SK-N-SH (cell line): Measurements from ENCODE around the gene MMP21. TPM values are rescaled to one million over a fixed set of nuclear protein-coding genes. Genes with fewer than 3 reads are reported as not detected.

Experiments used
- CTCF ChIA-PET: fragments of 300-600, 350-600 bp; formaldehyde crosslinking; extraction: SDS; loops from one replicate; lab custom pipeline; 2021; lab: Yijun Ruan, JAX
- POLR2A ChIA-PET: fragments of 350-600 bp; sonication (Branson Sonifier 250); formaldehyde crosslinking; extraction: SDS; loops from one replicate; lab custom pipeline; 2020; ENCODE audit warnings: antibody characterized with exemption, inconsistent platforms; lab: Yijun Ruan, JAX
- DNase-seq: peaks from one replicate; pipeline ENCODE4 v3.0.0; 2012
- H2AFZ ChIP-seq: fragments of 200-600 bp; sonication (generic); 2 replicates; pipeline ENCODE4 v1.8.1; 2016; ENCODE audit warnings: antibody characterized with exemption, mild to moderate bottlenecking, low read depth
- H3F3A ChIP-seq: fragments of 200-600 bp; sonication (generic); replicated peaks from 2 replicates; pipeline ENCODE3; 2016; ENCODE audit warnings: antibody characterized with exemption, mild to moderate bottlenecking; ENCODE audit not compliant: insufficient read depth
- H3K27ac ChIP-seq, 2 experiments: fragments of 200-500 bp in 1 of 2; fragments of 200-600 bp in 1 of 2; sonication (Bioruptor generic) in 1 of 2; sonication (generic), shearing (Covaris generic) in 1 of 2; 2 replicates each; pipeline versions ENCODE4 v1.5.1 to v1.6.1; 2014 to 2016; ENCODE audit warnings: low read depth in 2 of 2, inconsistent platforms in 1 of 2, low read length in 1 of 2, mild to moderate bottlenecking in 1 of 2, mixed read lengths in 1 of 2
- H3K27me3 ChIP-seq: fragments of 200-600 bp; sonication (generic), shearing (Covaris generic); 2 replicates; pipeline ENCODE4 v1.6.1; 2016; ENCODE audit warnings: mixed run types; ENCODE audit not compliant: insufficient read depth
- H3K36me3 ChIP-seq, 2 experiments: fragments of 200-500 bp in 1 of 2; fragments of 200-600 bp in 1 of 2; sonication (Bioruptor generic) in 1 of 2; sonication (generic) in 1 of 2; replicated peaks in 1 of 2; 2 replicates each; pipeline versions ENCODE3 to v1.5.1; 2014 to 2016; ENCODE audit warnings: low read length in 1 of 2, mild to moderate bottlenecking in 1 of 2; ENCODE audit not compliant: insufficient read depth in 2 of 2, control insufficient read depth in 1 of 2
- H3K4me1 ChIP-seq, 2 experiments: fragments of 200-500 bp in 1 of 2; fragments of 200-600 bp in 1 of 2; sonication (Bioruptor generic) in 1 of 2; sonication (generic), shearing (Covaris generic) in 1 of 2; 2 replicates each; pipeline versions ENCODE4 v1.5.1 to v1.6.1; 2014 to 2016; ENCODE audit warnings: low read depth in 1 of 2, low read length in 1 of 2, mixed run types in 1 of 2; ENCODE audit not compliant: insufficient read depth in 2 of 2, control insufficient read depth in 1 of 2
- H3K4me2 ChIP-seq: fragments of 200-600 bp; sonication (generic), shearing (Covaris generic); 2 replicates; pipeline ENCODE4 v1.6.1; 2017; ENCODE audit warnings: mixed run types
- H3K4me3 ChIP-seq, 2 experiments: fragments of 200-500 bp in 1 of 2; fragments of 200-600 bp in 1 of 2; sonication (Bioruptor generic) in 1 of 2; sonication (generic), shearing (Covaris generic) in 1 of 2; 2 replicates each; pipeline versions ENCODE4 v1.5.1 to v1.8.1; 2014 to 2016; ENCODE audit warnings: low read depth in 2 of 2, inconsistent platforms in 1 of 2, low read length in 1 of 2, mild to moderate bottlenecking in 1 of 2, mixed read lengths in 1 of 2, moderate library complexity in 1 of 2
- H3K79me2 ChIP-seq: fragments of 200-600 bp; sonication (generic); 2 replicates; pipeline ENCODE4 v1.8.1; 2017; ENCODE audit warnings: mild to moderate bottlenecking; ENCODE audit not compliant: insufficient read depth
- H3K9ac ChIP-seq: fragments of 200-600 bp; sonication (generic); 2 replicates; pipeline ENCODE4 v1.6.1; 2017; ENCODE audit warnings: mixed run types
- H3K9me2 ChIP-seq: fragments of 200-600 bp; sonication (generic); 2 replicates; pipeline ENCODE4 v1.6.1; 2017; ENCODE audit warnings: mixed run types
- H3K9me3 ChIP-seq: fragments of 200-600 bp; sonication (generic); 2 replicates; pipeline ENCODE4 v1.6.1; 2017; ENCODE audit warnings: mixed run types, mild to moderate bottlenecking, moderate library complexity
- H4K20me1 ChIP-seq: fragments of 200-600 bp; sonication (generic); 2 replicates; pipeline ENCODE4 v1.6.1; 2017; ENCODE audit warnings: mild to moderate bottlenecking, mixed run types; ENCODE audit not compliant: insufficient read depth
- ELF1 ChIP-seq: IDR thresholded peaks from 2 replicates; pipeline ENCODE4 v1.4.0; 2012
- EP300 ChIP-seq, 2 experiments: IDR thresholded peaks; 2 replicates each; pipeline versions ENCODE4 v1.4.0 to v1.6.1; 2012; ENCODE audit warnings: borderline replicate concordance in 1 of 2, low read depth in 1 of 2, low read length in 1 of 2
- EZH2phosphoT487 ChIP-seq: fragments of 200-600 bp; sonication (generic); IDR thresholded peaks from 2 replicates; pipeline ENCODE4 v1.6.1; 2017; ENCODE audit warnings: low read depth, mixed run types, mild to moderate bottlenecking, antibody characterized with exemption, moderate library complexity, borderline replicate concordance
- FOSL2 ChIP-seq: IDR thresholded peaks from 2 replicates; pipeline ENCODE4 v1.4.0; 2012; ENCODE audit warnings: low read depth, mild to moderate bottlenecking, moderate library complexity, borderline replicate concordance
- FOXJ3 ChIP-seq: sonication (generic); formaldehyde crosslinking; IDR thresholded peaks from 2 replicates; pipeline ENCODE4 v1.5.1; 2020; ENCODE audit warnings: mild to moderate bottlenecking, missing genetic modification reagents
- GABPA ChIP-seq: IDR thresholded peaks from 2 replicates; pipeline ENCODE4 v1.4.0; 2012; ENCODE audit warnings: low read depth, mild to moderate bottlenecking
- GATA2 ChIP-seq: sonication (generic); formaldehyde crosslinking; IDR thresholded peaks from 2 replicates; pipeline ENCODE4 v1.5.0; 2020; ENCODE audit warnings: mild to moderate bottlenecking, missing genetic modification reagents
- JUND ChIP-seq: IDR thresholded peaks from 2 replicates; pipeline ENCODE4 v1.4.0; 2012
- MXI1 ChIP-seq: IDR thresholded peaks from 2 replicates; pipeline ENCODE4 v1.6.1; 2012; ENCODE audit warnings: mild to moderate bottlenecking, low read depth, low read length, improper control_type of control experiment
- NFIC ChIP-seq: IDR thresholded peaks from 2 replicates; pipeline ENCODE4 v1.4.0; 2012; ENCODE audit warnings: borderline replicate concordance
- NRF1 ChIP-seq: IDR thresholded peaks from 2 replicates; pipeline ENCODE4 v1.6.1; 2012; ENCODE audit warnings: low read depth, mild to moderate bottlenecking, low read length
- POLR2AphosphoS5 ChIP-seq: IDR thresholded peaks from 2 replicates; pipeline ENCODE4 v1.6.1; 2012; ENCODE audit warnings: low read depth, low read length
- RFX5 ChIP-seq: IDR thresholded peaks from 2 replicates; pipeline ENCODE4 v1.6.1; 2012; ENCODE audit warnings: mild to moderate bottlenecking, improper control_type of control experiment, low read length
- RXRA ChIP-seq: IDR thresholded peaks from 2 replicates; pipeline ENCODE4 v1.4.0; 2012; ENCODE audit warnings: low read depth, mild to moderate bottlenecking, borderline replicate concordance
- SIN3A ChIP-seq: IDR thresholded peaks from 2 replicates; pipeline ENCODE4 v1.6.1; 2012; ENCODE audit warnings: low read depth, mild to moderate bottlenecking, low read length, moderate library complexity, borderline replicate concordance
- SMC3 ChIP-seq: IDR thresholded peaks from 2 replicates; pipeline ENCODE4 v1.6.1; 2012; ENCODE audit warnings: low read depth, low read length, improper control_type of control experiment
- TAF1 ChIP-seq: IDR thresholded peaks from 2 replicates; pipeline ENCODE4 v1.6.1; 2012; ENCODE audit warnings: low read depth, mild to moderate bottlenecking, low read length, moderate library complexity, borderline replicate concordance
- TEAD4 ChIP-seq: IDR thresholded peaks from 2 replicates; pipeline ENCODE4 v1.4.0; 2012; ENCODE audit warnings: mild to moderate bottlenecking, borderline replicate concordance; ENCODE audit not compliant: insufficient read depth
- WGBS: methylation state at CpG from one replicate; pipeline ENCODE4 v1.1.6; 2017; ENCODE audit warnings: low lambda C conversion rate; 5-methylcytosine and 5-hydroxymethylcytosine counted together
- polyA plus RNA-seq, 3 experiments: library from polyadenylated mRNA; depleted of rRNA; stranded (reverse); fragments of >200 nt; gene quantifications; 2 replicates each; pipeline ENCODE4 v1.2.3, GENCODE V29; 2012
- TF ChIP-seq, protein P1 (sequence below): fragments of 150-350 bp; IDR thresholded peaks from 2 replicates; pipeline ENCODE4 v1.6.1; 2017; ENCODE audit warnings: antibody characterized with exemption, low read length, low read depth, borderline replicate concordance
- TF ChIP-seq, protein P2 (sequence below): fragments of 200-600 bp; sonication (generic); IDR thresholded peaks from 2 replicates; pipeline ENCODE4 v1.6.1; 2017; ENCODE audit warnings: antibody characterized with exemption, mild to moderate bottlenecking, moderate library complexity

The MMP21 gene
- polyA plus RNA-seq, 1 of the 3 experiments (the other 2 are of a cell fraction), result 0.02 TPM

DNA sequence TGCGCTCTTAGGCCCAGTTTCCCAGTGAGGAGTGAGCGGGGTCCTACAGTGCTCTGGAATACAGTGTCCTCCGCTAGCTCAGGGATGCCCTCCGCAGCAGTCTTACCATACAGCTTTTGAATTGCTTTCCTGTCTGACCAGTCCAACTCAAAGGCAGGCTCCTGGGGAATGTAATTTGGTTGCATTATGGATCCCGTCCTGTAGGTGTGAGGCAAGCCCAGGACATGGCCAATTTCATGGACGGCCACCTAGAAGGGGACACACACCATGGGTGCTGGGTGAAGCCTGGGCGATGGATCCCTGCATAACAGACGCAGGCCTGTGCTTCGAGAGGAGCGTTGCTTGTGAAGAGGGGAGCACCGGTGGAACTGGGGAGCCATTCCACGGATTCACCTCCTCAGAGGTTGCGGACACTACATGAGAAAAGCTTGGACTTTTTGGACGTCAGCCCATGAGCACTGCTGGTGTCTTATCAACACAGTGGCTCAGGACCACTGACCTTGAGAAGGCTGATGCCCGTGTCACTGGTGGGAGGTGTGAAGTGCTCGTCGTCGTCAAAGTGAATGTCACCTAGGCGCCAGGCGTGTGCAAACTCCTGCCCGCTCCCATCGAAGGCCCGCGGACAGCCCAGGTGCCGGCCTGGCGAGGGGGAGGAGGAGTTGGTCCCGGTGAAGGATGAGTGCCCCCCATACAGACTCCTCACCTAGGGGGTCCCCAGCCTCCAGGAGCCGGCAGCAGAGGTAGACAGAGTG lies 3.3 kb downstream of the MMP21 start:
- Histone ChIP-seq H3K27me3 (no peaks in the 10 kb centered on the region), H3F3A (no peaks in the 10 kb centered on the region), H3K36me3 (peaks cover 4% of the 10 kb centered on the region in 2 experiments), H3K9ac (no peak overlapping the region), H4K20me1 (no peaks in the 10 kb centered on the region), H3K9me3 (no peaks in the 10 kb centered on the region), H3K4me3 (no peak overlapping the region), H2AFZ (no peak overlapping the region), H3K79me2 (no peaks in the 10 kb centered on the region), H3K4me2 (no peak overlapping the region), H3K9me2 (no peaks in the 10 kb centered on the region), H3K27ac (no peak overlapping the region), H3K4me1 (no peaks in the 10 kb centered on the region)
- ChIA-PET POLR2A (no interaction called here), CTCF (interaction anchor here (1.0 kb wide), 1 partner anchor 51 kb away, joined by 3 read pairs; the partner anchor contains the start of genes BCCIP and UROS)
- no peak for DNase-seq
- WGBS, result 97% methylated on average over 10 of the region's 28 CpGs
- TF ChIP-seq TAF1 (no peak), SMC3 (no peak), FOXJ3 (CRISPR knock-in tag) (no peak), EZH2phosphoT487 (no peak), EP300 (IDR thresholded peaks at IDR 0.05; ENCODE audit: borderline replicate concordance in 1 of 2, low read depth in 1 of 2, low read length in 1 of 2) (no peak), ELF1 (no peak), RXRA (no peak), POLR2AphosphoS5 (no peak), RFX5 (no peak), NFIC (no peak), SIN3A (no peak), MXI1 (no peak), JUND (no peak), GATA2 (CRISPR knock-in tag) (no peak), GABPA (no peak), NRF1 (no peak), TEAD4 (no peak), FOSL2 (no peak)
- TF ChIP-seq, protein P1, sequence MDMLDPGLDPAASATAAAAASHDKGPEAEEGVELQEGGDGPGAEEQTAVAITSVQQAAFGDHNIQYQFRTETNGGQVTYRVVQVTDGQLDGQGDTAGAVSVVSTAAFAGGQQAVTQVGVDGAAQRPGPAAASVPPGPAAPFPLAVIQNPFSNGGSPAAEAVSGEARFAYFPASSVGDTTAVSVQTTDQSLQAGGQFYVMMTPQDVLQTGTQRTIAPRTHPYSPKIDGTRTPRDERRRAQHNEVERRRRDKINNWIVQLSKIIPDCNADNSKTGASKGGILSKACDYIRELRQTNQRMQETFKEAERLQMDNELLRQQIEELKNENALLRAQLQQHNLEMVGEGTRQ, result no peak
- TF ChIP-seq, protein P2, sequence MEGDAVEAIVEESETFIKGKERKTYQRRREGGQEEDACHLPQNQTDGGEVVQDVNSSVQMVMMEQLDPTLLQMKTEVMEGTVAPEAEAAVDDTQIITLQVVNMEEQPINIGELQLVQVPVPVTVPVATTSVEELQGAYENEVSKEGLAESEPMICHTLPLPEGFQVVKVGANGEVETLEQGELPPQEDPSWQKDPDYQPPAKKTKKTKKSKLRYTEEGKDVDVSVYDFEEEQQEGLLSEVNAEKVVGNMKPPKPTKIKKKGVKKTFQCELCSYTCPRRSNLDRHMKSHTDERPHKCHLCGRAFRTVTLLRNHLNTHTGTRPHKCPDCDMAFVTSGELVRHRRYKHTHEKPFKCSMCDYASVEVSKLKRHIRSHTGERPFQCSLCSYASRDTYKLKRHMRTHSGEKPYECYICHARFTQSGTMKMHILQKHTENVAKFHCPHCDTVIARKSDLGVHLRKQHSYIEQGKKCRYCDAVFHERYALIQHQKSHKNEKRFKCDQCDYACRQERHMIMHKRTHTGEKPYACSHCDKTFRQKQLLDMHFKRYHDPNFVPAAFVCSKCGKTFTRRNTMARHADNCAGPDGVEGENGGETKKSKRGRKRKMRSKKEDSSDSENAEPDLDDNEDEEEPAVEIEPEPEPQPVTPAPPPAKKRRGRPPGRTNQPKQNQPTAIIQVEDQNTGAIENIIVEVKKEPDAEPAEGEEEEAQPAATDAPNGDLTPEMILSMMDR, result no peak
- TF ChIP-seq, all 33 proteins: peak for 0
